HG03159 (cell line): Measurements from ENCODE around the gene SLC29A2.
"Not testable (repeated sequence)": the region's sequence is repeated elsewhere in the genome, so short reads cannot be mapped to it uniquely, and the experiment has no call there.

Experiments used
- ATAC-seq: cut with Tn5 transposase; IDR thresholded peaks from one replicate; pipeline ENCODE4 v1.9.1; 2021; ENCODE audit warnings: mild to moderate bottlenecking, moderate library complexity; ENCODE audit not compliant: unreplicated experiment

Gene SLC29A2

GRCh38 chr11:66321606-66322005 lies 50.0 kb downstream of the SLC29A2 start:
- ATAC-seq: no peak

GRCh38 chr11:66320748-66321147 lies 50.8 kb downstream of the SLC29A2 start:
- ATAC-seq: not testable (repeated sequence)

- ATAC-seq: not testable (repeated sequence)
These were observed 51.3 kb downstream of the SLC29A2 start for GRCh38 chr11:66320289-66320688.

GRCh38 chr11:66318600-66318970 lies 53.0 kb downstream of the SLC29A2 start:
- ATAC-seq: no peak

GRCh38 chr11:66317723-66318599 lies 53.6 kb downstream of the SLC29A2 start:
- no peak for ATAC-seq

- ATAC-seq: no peak
These were observed 54.2 kb downstream of the SLC29A2 start for GRCh38 chr11:66317322-66317722.

- ATAC-seq: no peak
These were observed 54.7 kb downstream of the SLC29A2 start, which contains the start of gene CD248 for GRCh38 chr11:66316849-66317251. Gene CD248, minus strand, starts transcription at chr11:66317044. Its CDS starts 17 bp downstream, at chr11:66317027.

GRCh38 chr11:66315921-66316811 lies 55.4 kb downstream of the SLC29A2 start:
- no peak for ATAC-seq

- ATAC-seq: no peak
These were observed 56.1 kb downstream of the SLC29A2 start for GRCh38 chr11:66315498-66315885.

GRCh38 chr11:66314561-66315497 lies 56.7 kb downstream of the SLC29A2 start:
- no peak for ATAC-seq

- no peak for ATAC-seq
These were observed 57.4 kb downstream of the SLC29A2 start for GRCh38 chr11:66314186-66314501.

GRCh38 chr11:66313321-66314185 lies 58.0 kb downstream of the SLC29A2 start:
- ATAC-seq: no peak

GRCh38 chr11:66312549-66313320 lies 58.8 kb downstream of the SLC29A2 start:
- ATAC-seq: peak; percentile 59
